Neural cell (in vitro differentiated cells): ENCODE data around the gene PRKD1. TPM values are rescaled to one million over a fixed set of nuclear protein-coding genes. Genes with fewer than 3 reads are reported as not detected.

Source experiments
- H2AFZ ChIP-seq: fragments of 200-600, 300-800 bp; sonication (generic), shearing (Covaris generic); 2 replicates; pipeline ENCODE4 v1.6.0; 2014; ENCODE audit warnings: low read depth, mild to moderate bottlenecking, antibody characterized with exemption, low read length, moderate library complexity
- H3F3A ChIP-seq: fragments of 200-600 bp; shearing (Covaris generic); 2 replicates; pipeline ENCODE4 v1.6.1; 2016; ENCODE audit warnings: mild to moderate bottlenecking, moderate library complexity, mixed read lengths, antibody characterized with exemption, low read length; ENCODE audit not compliant: insufficient read depth, poor library complexity, severe bottlenecking
- H3K27ac ChIP-seq: fragments of 200-600, 300-800 bp; sonication (generic), shearing (Covaris generic); 2 replicates; pipeline ENCODE4 v1.5.1; 2014; ENCODE audit warnings: mild to moderate bottlenecking, low read length, moderate library complexity
- H3K27me3 ChIP-seq: fragments of 300-800, 200-600 bp; sonication (generic), shearing (Covaris generic); 2 replicates; pipeline ENCODE4 v1.6.0; 2014; ENCODE audit warnings: mild to moderate bottlenecking, low read depth, low read length, moderate library complexity; ENCODE audit not compliant: insufficient read depth
- H3K36me3 ChIP-seq: fragments of 300-800, 200-600 bp; sonication (generic), shearing (Covaris generic); 2 replicates; pipeline ENCODE4 v1.5.1; 2014; ENCODE audit warnings: mild to moderate bottlenecking, antibody characterized with exemption, low read length, moderate library complexity; ENCODE audit not compliant: insufficient read depth
- H3K4me2 ChIP-seq: fragments of 300-800, 200-600 bp; sonication (generic), shearing (Covaris generic); 2 replicates; pipeline ENCODE4 v1.6.0; 2014; ENCODE audit warnings: mild to moderate bottlenecking, low read length
- H3K4me3 ChIP-seq: fragments of 300-800, 200-600 bp; sonication (generic), shearing (Covaris generic); 2 replicates; pipeline ENCODE4 v1.5.1; 2014; ENCODE audit warnings: mild to moderate bottlenecking, low read length, moderate library complexity
- H3K79me2 ChIP-seq: fragments of 200-600 bp; shearing (Covaris generic); replicated peaks from 2 replicates; pipeline ENCODE4 v1.6.0; 2014; ENCODE audit warnings: mild to moderate bottlenecking, low read length, moderate library complexity; ENCODE audit not compliant: insufficient read depth
- H3K9ac ChIP-seq: fragments of 300-800, 200-600 bp; sonication (generic), shearing (Covaris generic); 2 replicates; pipeline ENCODE4 v1.6.1; 2016; ENCODE audit warnings: mild to moderate bottlenecking, low read length, mixed read lengths
- H3K9me2 ChIP-seq: fragments of 200-600 bp; shearing (Covaris generic); 2 replicates; pipeline ENCODE4 v1.6.1; 2016; ENCODE audit warnings: mild to moderate bottlenecking, low read length, mixed read lengths; ENCODE audit not compliant: insufficient read depth
- H3K9me3 ChIP-seq: fragments of 200-600, 300-800 bp; sonication (generic), shearing (Covaris generic); 2 replicates; pipeline ENCODE4 v1.6.1; 2016; ENCODE audit warnings: mild to moderate bottlenecking, mixed run types, low read length, moderate library complexity, mixed read lengths
- H4K20me1 ChIP-seq: fragments of 200-600 bp; shearing (Covaris generic); 2 replicates; pipeline ENCODE4 v1.6.1; 2016; ENCODE audit warnings: mild to moderate bottlenecking, mixed run types; ENCODE audit not compliant: insufficient read depth
- CTCF ChIP-seq: fragments of 450-650 bp; IDR thresholded peaks from 2 replicates; pipeline ENCODE4 v1.5.1; 2014; ENCODE audit warnings: antibody characterized with exemption, mild to moderate bottlenecking, moderate library complexity; ENCODE audit not compliant: poor library complexity, severe bottlenecking
- EP300 ChIP-seq: fragments of 450-650 bp; conservative IDR thresholded peaks from 2 replicates; pipeline ENCODE4 v1.6.1; 2014; ENCODE audit warnings: antibody characterized with exemption, mild to moderate bottlenecking, moderate library complexity; ENCODE audit not compliant: poor library complexity, severe bottlenecking
- EZH2 ChIP-seq: fragments of 200-600, 300-800 bp; shearing (Covaris generic), sonication (generic); IDR thresholded peaks from 2 replicates; pipeline ENCODE4 v1.6.1; 2014; ENCODE audit warnings: antibody characterized with exemption, low read length, borderline replicate concordance, mild to moderate bottlenecking; ENCODE audit not compliant: insufficient read depth, poor library complexity, severe bottlenecking
- MXI1 ChIP-seq: fragments of 450-650 bp; conservative IDR thresholded peaks from 2 replicates; pipeline ENCODE4 v1.6.1; 2014; ENCODE audit warnings: antibody characterized with exemption, mild to moderate bottlenecking; ENCODE audit not compliant: poor library complexity, severe bottlenecking
- POLR2AphosphoS5 ChIP-seq: IDR thresholded peaks from 2 replicates; pipeline ENCODE4 v1.6.1; 2012
- RAD21 ChIP-seq: fragments of 450-650 bp; conservative IDR thresholded peaks from 2 replicates; pipeline ENCODE4 v1.6.1; 2014; ENCODE audit warnings: antibody characterized with exemption, mild to moderate bottlenecking, moderate library complexity
- REST ChIP-seq: IDR thresholded peaks from 2 replicates; pipeline ENCODE4 v1.6.1; 2012; ENCODE audit warnings: borderline replicate concordance
- SMC3 ChIP-seq: fragments of 450-650 bp; conservative IDR thresholded peaks from 2 replicates; pipeline ENCODE4 v1.6.1; 2014; ENCODE audit warnings: antibody characterized with exemption, mild to moderate bottlenecking, moderate library complexity; ENCODE audit not compliant: poor library complexity
- TAF1 ChIP-seq: IDR thresholded peaks from 2 replicates; pipeline ENCODE4 v1.6.1; 2012; ENCODE audit warnings: low read depth
- polyA plus RNA-seq: library from polyadenylated mRNA; depleted of rRNA; stranded (reverse); fragments of >200 nt; gene quantifications from 2 replicates; pipeline ENCODE4 v1.2.3, GENCODE V29; 2014

The PRKD1 gene
- polyA plus RNA-seq, 1 donor from 2014 or later: 9.6 TPM

- no peak overlapping the region for H3K4me3 ChIP-seq
- no peak overlapping the region for H3K27ac ChIP-seq
- no peaks in the 10 kb centered on the region for H3F3A ChIP-seq
- no peaks in the 10 kb centered on the region for H3K9me3 ChIP-seq
- H3K9ac ChIP-seq: no peak overlapping the region
- H3K27me3 ChIP-seq: no peaks in the 10 kb centered on the region
- no peaks in the 10 kb centered on the region for H3K9me2 ChIP-seq
- H3K4me2 ChIP-seq: no peak overlapping the region
- H3K79me2 ChIP-seq: no peaks in the 10 kb centered on the region
- H2AFZ ChIP-seq: no peak overlapping the region
- TF ChIP-seq CTCF: no peak
- TF ChIP-seq MXI1: no peak
- TF ChIP-seq SMC3: no peak
- no peak for TF ChIP-seq EZH2
- no peak for TF ChIP-seq EP300
- no peak for TF ChIP-seq POLR2AphosphoS5
- no peak for TF ChIP-seq TAF1
- TF ChIP-seq REST: no peak
- no peak for TF ChIP-seq RAD21
- no peaks in the 10 kb centered on the region for H3K36me3 ChIP-seq
- H4K20me1 ChIP-seq: no peaks in the 10 kb centered on the region
Observed at GRCh38 chr14:29759521-29760340, 167.9 kb downstream of the PRKD1 start.

GRCh38 chr14:29757711-29758233, 169.9 kb downstream of the PRKD1 start:
- no peaks in the 10 kb centered on the region for H3K36me3 ChIP-seq
- no peak for TF ChIP-seq EP300
- TF ChIP-seq RAD21: no peak
- no peak for TF ChIP-seq POLR2AphosphoS5
- no peak for TF ChIP-seq TAF1
- no peak for TF ChIP-seq CTCF
- TF ChIP-seq SMC3: no peak
- no peak for TF ChIP-seq REST
- TF ChIP-seq MXI1: no peak
- TF ChIP-seq EZH2: no peak
- H2AFZ ChIP-seq: no peak overlapping the region
- H3K4me3 ChIP-seq: no peak overlapping the region
- no peaks in the 10 kb centered on the region for H3K9me3 ChIP-seq
- H3K79me2 ChIP-seq: no peaks in the 10 kb centered on the region
- H4K20me1 ChIP-seq: no peaks in the 10 kb centered on the region
- H3K9me2 ChIP-seq: no peaks in the 10 kb centered on the region
- no peak overlapping the region for H3K9ac ChIP-seq
- H3K4me2 ChIP-seq: no peak overlapping the region
- H3K27ac ChIP-seq: no peak overlapping the region
- H3F3A ChIP-seq: no peaks in the 10 kb centered on the region
- no peaks in the 10 kb centered on the region for H3K27me3 ChIP-seq
